WTC11 (cell line): ENCODE results near the gene FSTL1. TPM values are rescaled to one million over a fixed set of nuclear protein-coding genes. Genes with fewer than 3 reads are reported as not detected.

ENCODE experiments used
- ATAC-seq: fragments of 200-7000 bp; cut with Tn5 transposase; 2 replicates; pipeline ENCODE4 v1.10.0; 2021; ENCODE audit warnings: mild to moderate bottlenecking, moderate library complexity
- CTCF ChIA-PET: fragments of 300-600 bp; sonication (Branson Sonifier 250); formaldehyde crosslinking; loops from one replicate; lab custom pipeline; 2021; ENCODE audit warnings: antibody characterized with exemption; lab: Charles Lee
- POLR2A ChIA-PET: fragments of 350-600 bp; sonication (Branson Sonifier 250); formaldehyde crosslinking; loops from one replicate; lab custom pipeline; 2021; ENCODE audit warnings: antibody characterized with exemption; lab: Charles Lee
- DNase-seq: peaks from one replicate; pipeline ENCODE4 v3.0.0; 2021; ENCODE audit warnings: low spot score
- H3K27ac Mint-ChIP-seq: 2 replicates; pipeline ENCODE4 v1.8.0; 2021; ENCODE audit warnings: mixed read lengths
- H3K27me3 Mint-ChIP-seq: 2 replicates; pipeline ENCODE4 v1.8.0; 2021; ENCODE audit warnings: low read depth, mild to moderate bottlenecking, moderate library complexity, mixed read lengths
- H3K36me3 Mint-ChIP-seq: 2 replicates; pipeline ENCODE4 v1.8.0; 2021; ENCODE audit warnings: mixed read lengths
- H3K4me1 Mint-ChIP-seq: 2 replicates; pipeline ENCODE4 v1.8.0; 2022; ENCODE audit warnings: mixed read lengths
- H3K4me3 Mint-ChIP-seq: 2 replicates; pipeline ENCODE4 v1.8.0; 2021; ENCODE audit warnings: mild to moderate bottlenecking, moderate library complexity, mixed read lengths
- H3K9me3 Mint-ChIP-seq: 2 replicates; pipeline ENCODE4 v1.8.0; 2021; ENCODE audit warnings: mixed read lengths
- CBFB ChIP-seq: sonication (generic); formaldehyde crosslinking; IDR thresholded peaks from 2 replicates; pipeline ENCODE4 v1.8.1; 2022; ENCODE audit warnings: mild to moderate bottlenecking, low read depth, missing genetic modification reagents
- ELF4 ChIP-seq: sonication (generic); formaldehyde crosslinking; IDR thresholded peaks from 2 replicates; pipeline ENCODE4 v1.8.1; 2022; ENCODE audit warnings: low read depth, mild to moderate bottlenecking, moderate library complexity, missing genetic modification reagents
- FOXK1 ChIP-seq: sonication (generic); formaldehyde crosslinking; IDR thresholded peaks from 2 replicates; pipeline ENCODE4 v1.8.0; 2022; ENCODE audit warnings: mild to moderate bottlenecking, moderate library complexity, missing genetic modification reagents
- GRHL2 ChIP-seq: fragments of 250-450 bp; sonication (Bioruptor Pico); IDR thresholded peaks from 2 replicates; pipeline ENCODE4 v1.8.0; 2022; ENCODE audit warnings: mild to moderate bottlenecking, moderate library complexity; ENCODE audit not compliant: insufficient replicate concordance, severe bottlenecking
- IRF2 ChIP-seq: sonication (generic); formaldehyde crosslinking; IDR thresholded peaks from 2 replicates; pipeline ENCODE4 v1.8.0; 2022; ENCODE audit warnings: low read depth, missing genetic modification reagents, borderline replicate concordance
- MAX ChIP-seq: sonication (generic); formaldehyde crosslinking; IDR thresholded peaks from 2 replicates; pipeline ENCODE4 v1.8.0; 2022; ENCODE audit warnings: mild to moderate bottlenecking, missing genetic modification reagents
- MYBL2 ChIP-seq: sonication (generic); formaldehyde crosslinking; IDR thresholded peaks from 2 replicates; pipeline ENCODE4 v1.8.1; 2023; ENCODE audit warnings: mild to moderate bottlenecking, moderate library complexity, missing genetic modification reagents
- NFYB ChIP-seq: sonication (generic); formaldehyde crosslinking; conservative IDR thresholded peaks from 2 replicates; pipeline ENCODE4 v1.8.0; 2022; ENCODE audit warnings: low read depth, missing genetic modification reagents
- NR2C2 ChIP-seq: sonication (generic); formaldehyde crosslinking; IDR thresholded peaks from 2 replicates; pipeline ENCODE4 v1.8.0; 2022; ENCODE audit warnings: mild to moderate bottlenecking, missing genetic modification reagents
- OVOL2 ChIP-seq: fragments of 250-450 bp; sonication (Bioruptor Pico); IDR thresholded peaks from 2 replicates; pipeline ENCODE4 v1.9.0; 2021; ENCODE audit warnings: mild to moderate bottlenecking, borderline replicate concordance
- PRRX2 ChIP-seq: fragments of 250-450 bp; sonication (Bioruptor Pico); IDR thresholded peaks from 2 replicates; pipeline ENCODE4 v1.8.0; 2021; ENCODE audit warnings: mild to moderate bottlenecking
- SP1 ChIP-seq: sonication (generic); formaldehyde crosslinking; conservative IDR thresholded peaks from 2 replicates; pipeline ENCODE4 v1.8.1; 2022; ENCODE audit warnings: missing genetic modification reagents
- ZNF138 ChIP-seq: sonication (generic); formaldehyde crosslinking; conservative IDR thresholded peaks from 2 replicates; pipeline ENCODE4 v1.8.1; 2022; ENCODE audit warnings: mild to moderate bottlenecking, moderate library complexity, missing genetic modification reagents
- ZNF219 ChIP-seq: sonication (generic); formaldehyde crosslinking; IDR thresholded peaks from 2 replicates; pipeline ENCODE4 v1.8.0; 2023; ENCODE audit warnings: missing genetic modification reagents, mild to moderate bottlenecking, borderline replicate concordance
- ZNF232 ChIP-seq: sonication (generic); formaldehyde crosslinking; IDR thresholded peaks from 2 replicates; pipeline ENCODE4 v1.8.0; 2022; ENCODE audit warnings: mild to moderate bottlenecking, missing genetic modification reagents
- ZNF263 ChIP-seq: sonication (generic); formaldehyde crosslinking; IDR thresholded peaks from 2 replicates; pipeline ENCODE4 v1.8.1; 2022; ENCODE audit warnings: low read depth, mild to moderate bottlenecking, moderate library complexity, missing genetic modification reagents
- ZNF423 ChIP-seq: fragments of 250-450 bp; sonication (Bioruptor Pico); IDR thresholded peaks from 2 replicates; pipeline ENCODE4 v2.1.2; 2022; ENCODE audit warnings: mild to moderate bottlenecking, moderate library complexity
- total RNA-seq: library from RNA; stranded (reverse); gene quantifications from 3 replicates; pipeline ENCODE4 v1.2.3, GENCODE V29; 2021
- TF ChIP-seq, protein P1 (sequence below): fragments of 200-600 bp; IDR thresholded peaks from 2 replicates; pipeline ENCODE4 v1.8.0; 2022; ENCODE audit warnings: antibody characterized with exemption
- TF ChIP-seq, protein P2 (sequence below): sonication (generic); formaldehyde crosslinking; IDR thresholded peaks from 2 replicates; pipeline ENCODE4 v1.8.0; 2022; ENCODE audit warnings: mild to moderate bottlenecking, missing genetic modification reagents
- TF ChIP-seq, protein P3 (sequence below): sonication (generic); formaldehyde crosslinking; conservative IDR thresholded peaks from 2 replicates; pipeline ENCODE4 v1.8.1; 2022; ENCODE audit warnings: mild to moderate bottlenecking, missing genetic modification reagents

The FSTL1 gene
- total RNA-seq, 1 experiment from 2014 or later = 271 TPM

- peaks cover 46% of the 10 kb centered on the region for H3K4me1 Mint-ChIP-seq
- ChIA-PET POLR2A (interaction anchor here (1.0 to 4.0 kb wide), 8 partner anchors 15 to 324 kb away, joined by 3 to 16 read pairs (median 5); partner anchors contain the start of genes FSTL1, GSK3B and LRRC58), CTCF (interaction anchor here (0.5 to 8.1 kb wide), 56 partner anchors 8 to 526 kb away, joined by 3 to 161 read pairs (median 5); partner anchors contain the start of genes FSTL1, GPR156, LRRC58 and NDUFB4)
Measured at GRCh38 chr3:120417272-120417911, 33.4 kb downstream of the FSTL1 start.

GRCh38 chr3:120416868-120417267 is 33.9 kb downstream of the FSTL1 start:
- H3K27ac Mint-ChIP-seq = peak overlapping the region; percentile 29

More at GRCh38 chr3:120417272-120417911, 33.4 kb downstream of the FSTL1 start:
- peak; percentile 90 for ATAC-seq
- TF ChIP-seq, protein P1, sequence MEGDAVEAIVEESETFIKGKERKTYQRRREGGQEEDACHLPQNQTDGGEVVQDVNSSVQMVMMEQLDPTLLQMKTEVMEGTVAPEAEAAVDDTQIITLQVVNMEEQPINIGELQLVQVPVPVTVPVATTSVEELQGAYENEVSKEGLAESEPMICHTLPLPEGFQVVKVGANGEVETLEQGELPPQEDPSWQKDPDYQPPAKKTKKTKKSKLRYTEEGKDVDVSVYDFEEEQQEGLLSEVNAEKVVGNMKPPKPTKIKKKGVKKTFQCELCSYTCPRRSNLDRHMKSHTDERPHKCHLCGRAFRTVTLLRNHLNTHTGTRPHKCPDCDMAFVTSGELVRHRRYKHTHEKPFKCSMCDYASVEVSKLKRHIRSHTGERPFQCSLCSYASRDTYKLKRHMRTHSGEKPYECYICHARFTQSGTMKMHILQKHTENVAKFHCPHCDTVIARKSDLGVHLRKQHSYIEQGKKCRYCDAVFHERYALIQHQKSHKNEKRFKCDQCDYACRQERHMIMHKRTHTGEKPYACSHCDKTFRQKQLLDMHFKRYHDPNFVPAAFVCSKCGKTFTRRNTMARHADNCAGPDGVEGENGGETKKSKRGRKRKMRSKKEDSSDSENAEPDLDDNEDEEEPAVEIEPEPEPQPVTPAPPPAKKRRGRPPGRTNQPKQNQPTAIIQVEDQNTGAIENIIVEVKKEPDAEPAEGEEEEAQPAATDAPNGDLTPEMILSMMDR = peak; percentile 77
- TF ChIP-seq, protein P2, sequence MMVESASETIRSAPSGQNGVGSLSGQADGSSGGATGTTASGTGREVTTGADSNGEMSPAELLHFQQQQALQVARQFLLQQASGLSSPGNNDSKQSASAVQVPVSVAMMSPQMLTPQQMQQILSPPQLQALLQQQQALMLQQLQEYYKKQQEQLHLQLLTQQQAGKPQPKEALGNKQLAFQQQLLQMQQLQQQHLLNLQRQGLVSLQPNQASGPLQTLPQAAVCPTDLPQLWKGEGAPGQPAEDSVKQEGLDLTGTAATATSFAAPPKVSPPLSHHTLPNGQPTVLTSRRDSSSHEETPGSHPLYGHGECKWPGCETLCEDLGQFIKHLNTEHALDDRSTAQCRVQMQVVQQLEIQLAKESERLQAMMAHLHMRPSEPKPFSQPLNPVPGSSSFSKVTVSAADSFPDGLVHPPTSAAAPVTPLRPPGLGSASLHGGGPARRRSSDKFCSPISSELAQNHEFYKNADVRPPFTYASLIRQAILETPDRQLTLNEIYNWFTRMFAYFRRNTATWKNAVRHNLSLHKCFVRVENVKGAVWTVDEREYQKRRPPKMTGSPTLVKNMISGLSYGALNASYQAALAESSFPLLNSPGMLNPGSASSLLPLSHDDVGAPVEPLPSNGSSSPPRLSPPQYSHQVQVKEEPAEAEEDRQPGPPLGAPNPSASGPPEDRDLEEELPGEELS = no peak
- TF ChIP-seq FOXK1 = peak; percentile 62
- 0 out of 2 replicates have a peak, but pooled peaks have one; percentile 36 for TF ChIP-seq NFYB (CRISPR knock-in tag)
- no peak for TF ChIP-seq MYBL2 (CRISPR knock-in tag)
- no peak for TF ChIP-seq ELF4
- no peak for TF ChIP-seq MAX
- TF ChIP-seq, all 79 proteins: peak for 3
- DNase-seq = peak; percentile 94
- peaks cover 30% of the 10 kb centered on the region for H3K36me3 Mint-ChIP-seq
- 0 out of 2 replicates have a peak, but pooled peaks cover 4% of the 10 kb centered on the region for H3K9me3 Mint-ChIP-seq
- H3K4me3 Mint-ChIP-seq = peak overlapping the region; percentile 46
- no peaks in the 10 kb centered on the region for H3K27me3 Mint-ChIP-seq
- H3K27ac Mint-ChIP-seq = peak overlapping the region; percentile 87

More at GRCh38 chr3:120416868-120417267, 33.9 kb downstream of the FSTL1 start:
- Mint-ChIP-seq H3K36me3 (peaks cover 35% of the 10 kb centered on the region), H3K27me3 (no peaks in the 10 kb centered on the region), H3K4me1 (peaks cover 46% of the 10 kb centered on the region), H3K9me3 (0 out of 2 replicates have a peak, but pooled peaks cover 4% of the 10 kb centered on the region), H3K4me3 (no peak overlapping the region)
- ATAC-seq (peak; percentile 6), DNase-seq (no peak)
- POLR2A ChIA-PET = interaction anchor here (1.0 to 4.0 kb wide), 6 partner anchors 15 to 323 kb away, joined by 4 to 16 read pairs (median 7); partner anchors contain the start of genes FSTL1, GSK3B and LRRC58
- CTCF ChIA-PET = interaction anchor here (0.6 to 8.1 kb wide), 53 partner anchors 8 to 525 kb away, joined by 3 to 161 read pairs (median 5); partner anchors contain the start of genes FSTL1, GPR156, LRRC58 and NDUFB4
- TF ChIP-seq, protein P2 = no peak
- TF ChIP-seq GRHL2 = no peak
- no peak for TF ChIP-seq CBFB (CRISPR knock-in tag)
- TF ChIP-seq ZNF263 (CRISPR knock-in tag) = no peak
- no peak for TF ChIP-seq ELF4
- no peak for TF ChIP-seq ZNF219 (CRISPR knock-in tag)
- TF ChIP-seq, protein P3, sequence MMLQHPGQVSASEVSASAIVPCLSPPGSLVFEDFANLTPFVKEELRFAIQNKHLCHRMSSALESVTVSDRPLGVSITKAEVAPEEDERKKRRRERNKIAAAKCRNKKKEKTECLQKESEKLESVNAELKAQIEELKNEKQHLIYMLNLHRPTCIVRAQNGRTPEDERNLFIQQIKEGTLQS (CRISPR knock-in tag) = no peak
- no peak for TF ChIP-seq PRRX2 (CRISPR knock-in tag)
- TF ChIP-seq ZNF138 = no peak
- TF ChIP-seq NR2C2 = no peak
- no peak for TF ChIP-seq ZNF423
- no peak for TF ChIP-seq IRF2 (CRISPR knock-in tag)
- no peak for TF ChIP-seq OVOL2
- no peak for TF ChIP-seq SP1 (CRISPR knock-in tag)
- no peak for TF ChIP-seq ZNF232
